Loucy (cell line): Measurements from ENCODE around the gene MAPT.

Experiments used
- EZH2phosphoT487 ChIP-seq: fragments of 200-600 bp; IDR thresholded peaks from 2 replicates; pipeline ENCODE4 v1.6.1; 2018; ENCODE audit warnings: antibody characterized with exemption, mild to moderate bottlenecking, moderate library complexity, borderline replicate concordance
- TF ChIP-seq, protein P1 (sequence below): fragments of 200-600 bp; sonication (generic); conservative IDR thresholded peaks from 2 replicates; pipeline ENCODE4 v1.5.1; 2014; ENCODE audit warnings: mild to moderate bottlenecking, antibody characterized with exemption, low read length

GRCh38 chr17:46035112-46035818, 140.9 kb downstream of the MAPT start:
- TF ChIP-seq, protein P1, sequence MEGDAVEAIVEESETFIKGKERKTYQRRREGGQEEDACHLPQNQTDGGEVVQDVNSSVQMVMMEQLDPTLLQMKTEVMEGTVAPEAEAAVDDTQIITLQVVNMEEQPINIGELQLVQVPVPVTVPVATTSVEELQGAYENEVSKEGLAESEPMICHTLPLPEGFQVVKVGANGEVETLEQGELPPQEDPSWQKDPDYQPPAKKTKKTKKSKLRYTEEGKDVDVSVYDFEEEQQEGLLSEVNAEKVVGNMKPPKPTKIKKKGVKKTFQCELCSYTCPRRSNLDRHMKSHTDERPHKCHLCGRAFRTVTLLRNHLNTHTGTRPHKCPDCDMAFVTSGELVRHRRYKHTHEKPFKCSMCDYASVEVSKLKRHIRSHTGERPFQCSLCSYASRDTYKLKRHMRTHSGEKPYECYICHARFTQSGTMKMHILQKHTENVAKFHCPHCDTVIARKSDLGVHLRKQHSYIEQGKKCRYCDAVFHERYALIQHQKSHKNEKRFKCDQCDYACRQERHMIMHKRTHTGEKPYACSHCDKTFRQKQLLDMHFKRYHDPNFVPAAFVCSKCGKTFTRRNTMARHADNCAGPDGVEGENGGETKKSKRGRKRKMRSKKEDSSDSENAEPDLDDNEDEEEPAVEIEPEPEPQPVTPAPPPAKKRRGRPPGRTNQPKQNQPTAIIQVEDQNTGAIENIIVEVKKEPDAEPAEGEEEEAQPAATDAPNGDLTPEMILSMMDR, result no peak
- no peak for TF ChIP-seq EZH2phosphoT487
